ENCODE data around the gene SLC37A1.

Gene SLC37A1

DNA sequence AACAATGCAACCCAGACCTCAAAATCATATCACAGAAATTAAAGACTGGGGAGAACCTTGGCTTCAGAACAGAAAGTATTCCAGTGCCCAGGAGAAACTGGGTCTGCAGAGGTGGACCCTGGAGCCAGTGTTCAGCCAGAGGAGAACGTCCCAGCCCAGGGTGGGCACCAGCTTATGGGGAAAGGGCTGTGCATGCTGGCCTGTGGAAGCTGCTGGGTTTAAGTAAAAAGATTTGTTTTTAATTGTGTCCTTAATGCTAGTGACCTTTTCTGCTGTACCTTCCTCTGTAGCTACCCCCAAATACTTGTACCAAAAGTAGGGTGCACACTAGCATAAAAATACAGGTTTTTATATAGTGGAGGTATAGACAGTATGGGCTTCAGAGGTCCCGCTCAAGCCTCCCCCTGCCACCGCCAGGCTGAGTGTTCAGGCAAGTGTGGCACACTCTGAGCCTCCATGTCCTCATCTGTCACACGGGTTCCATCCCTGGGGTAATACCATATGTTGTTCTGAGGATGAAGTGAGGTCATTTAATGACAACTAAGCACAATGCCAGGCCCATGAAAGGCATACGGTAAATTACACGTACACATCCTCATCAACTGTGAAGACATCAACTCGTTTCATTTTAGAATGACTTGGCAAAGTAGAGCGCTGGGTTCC is 47.0 kb downstream of the SLC37A1 start:
- Histone ChIP-seq H3K4me3 (ENCODE audit: low read depth in 1 of 2, low read length in 1 of 2) (no peak overlapping the region), H3K27me3 (no peaks in the 10 kb centered on the region), H3K36me3 (peaks cover 86% of the 10 kb centered on the region), H3K4me1 (ENCODE audit: control insufficient read depth in 1 of 2, insufficient read depth in 1 of 2, low read depth in 1 of 2, low read length in 1 of 2) (no peaks in the 10 kb centered on the region), H3K27ac (no peak overlapping the region), H3K9me3 (no peaks in the 10 kb centered on the region)
- TF ChIP-seq, protein P1, sequence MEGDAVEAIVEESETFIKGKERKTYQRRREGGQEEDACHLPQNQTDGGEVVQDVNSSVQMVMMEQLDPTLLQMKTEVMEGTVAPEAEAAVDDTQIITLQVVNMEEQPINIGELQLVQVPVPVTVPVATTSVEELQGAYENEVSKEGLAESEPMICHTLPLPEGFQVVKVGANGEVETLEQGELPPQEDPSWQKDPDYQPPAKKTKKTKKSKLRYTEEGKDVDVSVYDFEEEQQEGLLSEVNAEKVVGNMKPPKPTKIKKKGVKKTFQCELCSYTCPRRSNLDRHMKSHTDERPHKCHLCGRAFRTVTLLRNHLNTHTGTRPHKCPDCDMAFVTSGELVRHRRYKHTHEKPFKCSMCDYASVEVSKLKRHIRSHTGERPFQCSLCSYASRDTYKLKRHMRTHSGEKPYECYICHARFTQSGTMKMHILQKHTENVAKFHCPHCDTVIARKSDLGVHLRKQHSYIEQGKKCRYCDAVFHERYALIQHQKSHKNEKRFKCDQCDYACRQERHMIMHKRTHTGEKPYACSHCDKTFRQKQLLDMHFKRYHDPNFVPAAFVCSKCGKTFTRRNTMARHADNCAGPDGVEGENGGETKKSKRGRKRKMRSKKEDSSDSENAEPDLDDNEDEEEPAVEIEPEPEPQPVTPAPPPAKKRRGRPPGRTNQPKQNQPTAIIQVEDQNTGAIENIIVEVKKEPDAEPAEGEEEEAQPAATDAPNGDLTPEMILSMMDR (IDR thresholded peaks at IDR 0.05) = no peak

DNA sequence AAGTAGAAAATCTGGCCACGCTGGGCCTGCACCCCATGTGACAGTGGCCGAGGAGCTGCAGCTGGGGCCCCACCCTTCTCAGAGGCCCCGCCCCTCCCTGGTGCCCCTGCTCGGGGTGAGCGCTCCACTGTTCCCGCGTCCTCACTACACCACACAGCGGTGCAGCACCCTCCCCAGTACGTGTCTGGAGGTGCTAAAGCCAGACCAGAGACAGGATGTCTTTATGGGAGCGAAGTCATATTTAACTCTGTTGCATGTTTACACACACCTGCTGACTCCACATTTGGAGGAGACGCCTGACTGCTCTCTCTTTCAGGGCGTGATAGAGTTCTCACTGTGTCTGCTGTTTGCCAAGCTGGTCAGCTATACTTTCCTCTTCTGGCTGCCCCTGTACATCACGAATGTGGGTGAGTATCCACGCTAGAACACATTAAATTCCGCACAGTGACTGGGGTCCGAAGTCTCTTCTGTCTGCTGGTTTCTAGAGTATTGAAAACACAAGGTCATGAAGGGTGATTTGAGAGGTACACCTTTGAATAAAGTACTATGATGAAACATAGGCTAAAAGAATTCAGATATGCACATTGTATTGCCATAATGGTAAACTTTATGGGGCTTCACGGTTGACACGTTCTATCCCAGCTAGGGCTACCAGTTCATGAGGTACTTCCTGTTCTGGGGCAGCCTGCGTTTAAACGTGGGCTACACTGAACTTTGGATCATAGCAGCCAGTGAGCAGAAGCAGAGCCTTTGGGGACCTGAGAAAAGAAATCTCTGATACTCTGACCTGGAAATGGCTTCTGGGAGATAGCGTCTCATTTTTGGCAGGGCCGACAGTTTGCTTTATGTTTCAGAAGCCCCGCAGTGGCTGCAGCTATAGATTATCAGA is 48.4 kb downstream of the SLC37A1 start:
- Histone ChIP-seq H3K4me1 (ENCODE audit: control insufficient read depth in 1 of 2, insufficient read depth in 1 of 2, low read depth in 1 of 2, low read length in 1 of 2) (no peaks in the 10 kb centered on the region), H3K27me3 (no peaks in the 10 kb centered on the region), H3K4me3 (ENCODE audit: low read depth in 1 of 2, low read length in 1 of 2) (no peak overlapping the region), H3K9me3 (no peaks in the 10 kb centered on the region), H3K36me3 (peaks cover 86% of the 10 kb centered on the region), H3K27ac (no peak overlapping the region)
- TF ChIP-seq, protein P1 (IDR thresholded peaks at IDR 0.05) = no peak

DNA sequence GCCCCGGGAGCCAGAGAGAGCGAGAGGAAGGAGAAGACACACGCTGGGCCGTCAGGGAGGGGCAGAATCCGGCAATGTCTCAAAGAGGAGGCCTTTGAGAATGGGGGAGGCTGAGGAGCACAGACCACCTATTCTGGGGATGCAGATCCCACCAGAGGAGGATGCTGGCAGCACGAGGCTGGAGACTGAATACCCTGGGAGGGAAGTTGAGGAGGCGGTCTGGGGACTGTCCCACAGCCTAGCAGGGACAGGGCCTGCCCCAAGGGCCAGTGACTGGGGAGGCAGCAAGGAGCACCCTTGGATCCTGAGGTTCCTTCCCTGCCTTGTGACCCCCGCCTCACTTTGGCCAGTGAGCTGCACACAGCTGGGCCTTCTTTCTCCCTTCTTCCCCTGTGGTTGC is 49.2 kb downstream of the SLC37A1 start:
- H3K27ac ChIP-seq = no peak overlapping the region
- no peaks in the 10 kb centered on the region for H3K4me1 ChIP-seq (ENCODE audit: control insufficient read depth in 1 of 2, insufficient read depth in 1 of 2, low read depth in 1 of 2, low read length in 1 of 2)
- peaks cover 86% of the 10 kb centered on the region for H3K36me3 ChIP-seq
- H3K9me3 ChIP-seq = no peaks in the 10 kb centered on the region
- TF ChIP-seq, protein P1 (IDR thresholded peaks at IDR 0.05) = no peak
- no peak overlapping the region for H3K4me3 ChIP-seq (ENCODE audit: low read depth in 1 of 2, low read length in 1 of 2)
- H3K27me3 ChIP-seq = no peaks in the 10 kb centered on the region

DNA sequence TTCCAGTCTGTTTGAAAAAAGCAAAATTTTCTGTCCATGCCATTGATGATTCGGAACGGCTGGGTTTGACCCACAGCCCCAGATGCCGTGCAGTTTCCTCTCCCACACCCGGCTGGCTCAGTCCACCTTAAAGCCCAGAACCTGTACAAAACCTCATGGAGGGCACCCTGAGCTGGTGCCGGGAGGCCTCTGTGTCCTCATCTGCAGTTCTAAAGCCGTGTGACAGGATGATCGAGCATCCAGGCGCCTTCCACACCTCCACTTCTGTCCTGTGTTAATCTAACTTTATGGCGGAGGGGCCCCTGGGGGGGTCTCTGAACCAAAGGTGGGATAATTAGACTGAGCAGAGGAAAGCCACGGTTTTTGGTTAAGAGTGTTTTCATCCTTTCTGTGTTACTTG is 49.6 kb downstream of the SLC37A1 start:
- Histone ChIP-seq H3K9me3 (no peaks in the 10 kb centered on the region), H3K4me3 (ENCODE audit: low read depth in 1 of 2, low read length in 1 of 2) (no peak overlapping the region), H3K4me1 (ENCODE audit: control insufficient read depth in 1 of 2, insufficient read depth in 1 of 2, low read depth in 1 of 2, low read length in 1 of 2) (no peaks in the 10 kb centered on the region), H3K36me3 (peaks cover 91% of the 10 kb centered on the region), H3K27me3 (no peaks in the 10 kb centered on the region), H3K27ac (no peak overlapping the region)
- TF ChIP-seq, protein P1 (IDR thresholded peaks at IDR 0.05) = no peak

DNA sequence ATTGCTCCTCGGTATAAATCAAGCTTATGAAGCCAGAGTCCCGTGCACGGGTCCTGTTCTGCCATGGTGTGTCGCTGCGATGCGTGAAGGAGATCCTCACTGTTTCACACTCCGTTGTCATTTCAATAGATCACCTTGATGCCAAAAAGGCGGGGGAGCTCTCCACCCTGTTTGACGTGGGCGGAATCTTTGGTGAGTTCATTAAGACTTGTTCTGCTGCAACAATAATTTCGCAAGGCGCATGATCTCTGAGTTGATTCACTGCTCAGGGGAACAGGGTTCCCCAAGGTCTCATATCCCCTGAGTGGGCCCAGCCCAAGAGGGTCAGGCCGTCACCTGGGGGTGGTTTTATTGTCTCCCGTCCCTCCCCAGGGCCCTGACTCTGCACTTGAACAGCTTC is 50.0 kb downstream of the SLC37A1 start:
- Histone ChIP-seq H3K4me3 (ENCODE audit: low read depth in 1 of 2, low read length in 1 of 2) (no peak overlapping the region), H3K36me3 (peaks cover 93% of the 10 kb centered on the region), H3K27ac (no peak overlapping the region), H3K27me3 (no peaks in the 10 kb centered on the region), H3K9me3 (no peaks in the 10 kb centered on the region), H3K4me1 (ENCODE audit: control insufficient read depth in 1 of 2, insufficient read depth in 1 of 2, low read depth in 1 of 2, low read length in 1 of 2) (no peaks in the 10 kb centered on the region)
- TF ChIP-seq, protein P1 (IDR thresholded peaks at IDR 0.05) = no peak
